HG03457 (cell line): ENCODE measurements around the gene SMG1.
A peak's percentile ranks its signal among the peaks of the same experiment; 100 is the strongest.
"Not testable (repeated sequence)": the region's sequence is repeated elsewhere in the genome, so short reads cannot be mapped to it uniquely, and the experiment has no call there.

Experiments used
- ATAC-seq: cut with Tn5 transposase; IDR thresholded peaks from one replicate; pipeline ENCODE4 v1.9.1; 2021; ENCODE audit warnings: moderate number of reproducible peaks; ENCODE audit not compliant: unreplicated experiment

SMG1 gene

DNA sequence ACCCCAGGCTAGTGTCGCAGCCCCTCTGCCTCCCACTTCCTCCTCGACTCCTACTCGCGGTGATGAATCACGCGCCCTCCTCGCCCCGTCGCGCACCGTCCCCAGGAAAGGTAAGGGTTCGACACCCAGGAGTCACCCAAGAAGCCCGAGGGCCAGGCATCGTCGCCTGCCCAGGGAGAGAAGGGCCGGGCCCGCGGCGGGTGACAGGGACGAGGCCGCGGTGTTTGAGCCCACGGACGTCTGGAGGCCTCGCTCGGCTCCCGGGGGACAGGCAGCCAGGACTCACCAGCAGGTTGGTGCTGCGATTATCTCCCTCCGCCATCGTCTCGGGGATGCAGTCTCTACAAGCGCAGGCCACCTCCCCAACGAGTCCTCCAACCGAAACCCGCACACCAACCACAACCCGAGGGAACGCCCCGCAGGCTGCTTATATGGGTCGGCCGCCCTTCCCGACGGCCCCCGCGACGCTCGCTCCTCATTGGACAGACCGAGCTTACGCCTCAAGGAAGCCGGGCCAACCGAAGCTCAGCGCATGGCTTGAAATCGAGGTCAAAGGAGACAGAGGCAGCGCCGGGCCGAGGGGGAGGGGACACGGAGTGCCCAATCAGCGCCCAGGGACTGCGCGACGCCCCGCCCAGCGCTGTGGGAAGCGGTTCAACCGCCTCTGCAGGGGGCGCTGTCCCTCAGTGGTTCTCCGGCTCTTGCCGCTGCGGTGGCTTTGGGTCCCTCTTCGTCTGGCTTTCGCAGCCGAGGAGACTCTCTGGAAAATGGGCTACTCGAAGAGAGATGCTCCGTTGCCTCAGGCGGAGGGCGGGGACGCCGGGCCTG, 124.8 kb downstream of the SMG1 start, which contains the start of gene ARL6IP1:
ARL6IP1 (minus strand) TSS at position 405 of the 828 bp plus-strand sequence; CDS start at position 322, 83 bp downstream.
- ATAC-seq, result peak; percentile 89

DNA sequence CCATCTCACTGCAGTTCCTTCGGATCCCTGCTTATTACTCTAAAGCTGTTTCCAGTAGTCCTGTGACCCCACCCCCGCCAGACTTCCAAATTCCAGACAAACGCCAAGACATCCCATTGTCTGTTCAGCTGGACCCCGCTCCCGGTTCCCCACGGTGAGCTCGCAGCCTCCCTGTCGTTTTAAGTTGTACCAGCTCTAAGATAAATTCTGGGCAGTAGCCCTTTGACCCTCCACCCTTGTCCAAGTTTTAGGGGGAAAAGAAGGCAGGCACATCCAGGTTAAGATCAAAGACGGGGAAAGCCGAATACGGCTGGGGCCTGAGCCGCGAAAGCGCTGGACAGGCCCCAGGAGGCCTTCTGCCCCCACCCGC, 125.4 kb downstream of the SMG1 start:
- no peak for ATAC-seq

DNA sequence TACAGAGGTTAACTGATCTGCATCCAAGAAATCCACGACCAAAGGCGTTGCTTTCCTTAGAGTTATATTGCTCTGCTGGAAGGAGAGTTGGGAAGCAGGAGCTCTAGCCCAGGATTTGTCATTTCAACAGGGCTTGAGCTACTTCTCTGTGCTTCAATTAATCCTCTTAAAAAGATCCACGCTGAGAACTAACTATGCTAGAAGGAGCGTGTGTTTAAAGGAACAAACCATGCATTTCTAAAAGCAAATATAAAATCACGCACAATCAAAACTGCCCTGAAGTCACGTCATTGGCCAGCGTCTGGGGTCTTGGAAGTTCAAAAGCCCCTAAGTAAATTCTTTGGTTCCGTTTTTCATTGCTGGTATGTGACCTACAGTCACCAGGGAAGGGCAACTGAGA, 125.9 kb downstream of the SMG1 start:
- no peak for ATAC-seq

DNA sequence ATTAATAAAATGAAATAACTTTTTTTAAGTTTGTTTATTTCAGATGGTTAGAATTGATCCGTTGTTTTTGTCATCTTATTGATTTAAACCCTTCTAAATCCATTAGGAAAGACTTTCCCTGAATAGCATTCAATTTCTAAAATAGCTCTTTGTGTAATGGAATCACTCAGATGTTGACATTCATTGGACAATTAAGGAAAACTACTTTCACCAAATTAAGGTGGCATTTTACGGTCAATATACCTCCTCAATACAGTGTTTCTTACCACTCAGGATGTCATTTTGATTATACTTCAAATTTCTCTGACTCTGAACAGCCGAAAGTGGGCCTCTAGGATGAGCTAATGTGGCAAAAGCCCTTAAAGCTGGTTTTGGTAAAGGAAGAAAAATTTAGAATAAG, 126.7 kb downstream of the SMG1 start:
- no peak for ATAC-seq

DNA sequence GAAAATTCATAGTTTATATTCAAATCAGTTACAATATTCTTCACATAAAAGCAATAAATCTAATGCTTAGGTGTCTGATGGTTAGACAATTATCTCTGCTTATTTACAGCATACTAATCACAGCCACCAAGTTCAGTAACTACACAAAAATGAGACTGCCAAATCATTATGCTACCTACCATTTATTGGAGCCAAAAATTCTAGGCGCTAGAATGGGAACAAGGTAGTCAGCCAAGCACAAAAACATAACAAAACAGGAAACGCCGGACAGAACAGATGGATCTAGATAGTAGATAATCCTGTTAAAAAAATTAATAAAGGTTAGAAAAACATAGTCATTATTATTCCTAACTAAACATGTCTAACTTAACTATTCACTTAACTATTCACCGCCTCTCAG, 128.5 kb downstream of the SMG1 start:
- no peak for ATAC-seq

DNA sequence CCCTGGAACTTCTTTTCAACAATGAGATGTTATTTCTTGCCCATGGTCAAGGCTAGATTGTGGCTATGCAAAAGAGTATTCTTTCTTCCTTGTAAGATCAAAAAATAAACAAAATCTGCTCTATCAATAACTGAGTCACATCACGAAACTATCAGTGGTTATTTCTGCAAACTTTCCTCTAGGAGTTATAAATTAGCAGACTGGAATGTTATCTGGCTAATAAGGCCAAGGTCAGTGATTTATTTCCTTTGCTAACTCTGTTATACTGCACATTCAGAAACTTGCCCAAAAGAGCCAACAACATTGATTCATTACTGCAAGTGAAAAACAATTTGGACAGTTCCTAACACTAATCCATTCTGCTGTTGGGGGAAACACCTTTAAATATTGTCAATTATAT, 129.8 kb downstream of the SMG1 start:
- ATAC-seq, result no peak

DNA sequence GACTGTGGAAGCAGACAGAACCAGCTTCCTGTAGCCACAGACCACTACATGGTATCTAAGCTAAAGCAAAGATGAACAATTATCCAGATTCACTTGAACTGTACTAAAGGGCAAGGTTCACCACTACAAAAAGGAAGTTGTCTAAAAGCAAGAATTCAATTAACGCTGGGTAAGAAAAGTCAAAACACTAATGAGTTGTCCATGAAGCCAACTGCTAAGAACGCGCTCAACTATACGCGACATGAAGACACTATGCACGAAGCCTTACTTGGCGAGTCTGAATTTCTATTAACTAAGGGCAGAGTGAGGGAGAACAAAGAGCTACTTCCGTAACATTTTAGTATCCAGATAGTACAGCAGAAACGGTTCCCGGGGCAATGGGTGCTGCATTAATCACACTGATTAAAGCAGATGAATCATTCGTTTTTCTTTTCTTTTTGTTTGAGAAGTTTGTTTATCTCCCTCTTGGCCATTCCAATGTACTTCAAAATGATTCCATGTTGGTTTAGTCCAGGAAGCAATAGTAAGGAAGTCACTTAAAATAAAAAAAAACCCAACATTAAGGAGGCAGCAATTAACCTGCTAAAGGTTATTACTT, 133.3 kb downstream of the SMG1 start:
- ATAC-seq, result no peak

DNA sequence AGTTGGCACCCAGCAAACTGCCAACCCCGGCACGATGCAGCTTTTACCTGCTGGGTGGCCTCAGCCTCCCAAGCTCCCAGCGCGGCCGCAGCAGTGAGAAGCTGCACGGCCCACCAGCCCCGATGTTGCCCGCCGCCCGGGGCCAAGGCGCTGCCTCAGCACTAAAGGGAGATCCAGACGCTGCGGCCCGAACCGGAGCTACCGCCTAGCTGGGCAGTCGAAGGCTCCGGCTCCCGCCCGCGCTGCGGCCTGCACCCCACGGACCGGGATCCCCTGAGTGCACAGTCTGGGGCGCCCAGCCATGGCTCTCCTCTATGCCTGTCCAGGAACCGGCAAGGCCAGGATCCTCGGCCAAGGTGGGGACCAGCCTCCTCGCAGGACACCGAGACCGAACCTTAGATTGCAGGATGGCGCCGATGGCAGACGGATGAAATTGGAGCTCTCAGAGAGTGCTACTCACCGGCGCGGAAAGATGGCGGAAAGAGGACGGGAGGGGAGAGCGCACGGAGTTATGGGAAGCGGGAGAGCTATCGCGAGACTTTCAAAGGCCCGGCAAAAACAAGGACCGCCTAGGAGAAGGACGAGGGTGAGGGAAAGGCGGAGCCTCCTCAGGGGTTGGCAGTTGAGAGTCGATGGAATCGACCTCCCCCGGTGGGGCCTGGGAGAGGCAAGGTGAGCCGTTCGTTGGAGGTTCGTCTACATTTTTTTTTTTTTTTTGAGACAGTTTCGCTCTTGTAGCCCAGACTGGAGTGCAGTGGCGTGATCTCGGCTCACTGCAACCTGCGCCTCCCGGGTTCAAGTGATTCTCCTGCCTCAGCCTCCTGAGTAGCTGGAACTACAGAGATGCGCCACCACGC, 136.1 kb downstream of the SMG1 start, which contains the start of gene RPS15A:
RPS15A (minus strand) TSS at position 485 of the 857 bp plus-strand sequence. CDS start 1,221 bp downstream, outside the sequence.
- ATAC-seq, result peak; percentile 65

DNA sequence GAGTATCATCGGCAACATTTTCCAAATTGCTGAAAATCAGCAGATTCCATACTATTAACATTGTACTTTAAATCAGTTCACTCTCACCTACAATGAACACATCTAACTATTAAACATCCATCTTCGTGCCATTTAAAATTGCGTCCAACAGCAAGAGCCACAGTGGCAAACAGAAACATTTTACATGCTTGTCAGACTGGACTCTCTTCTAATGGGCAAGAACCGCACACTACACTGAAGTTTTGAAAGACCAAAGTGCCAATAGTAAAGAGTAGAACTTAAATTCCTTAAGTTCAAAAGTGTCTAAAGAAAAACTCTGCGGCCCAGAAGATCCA, 136.7 kb downstream of the SMG1 start:
- ATAC-seq, result no peak

DNA sequence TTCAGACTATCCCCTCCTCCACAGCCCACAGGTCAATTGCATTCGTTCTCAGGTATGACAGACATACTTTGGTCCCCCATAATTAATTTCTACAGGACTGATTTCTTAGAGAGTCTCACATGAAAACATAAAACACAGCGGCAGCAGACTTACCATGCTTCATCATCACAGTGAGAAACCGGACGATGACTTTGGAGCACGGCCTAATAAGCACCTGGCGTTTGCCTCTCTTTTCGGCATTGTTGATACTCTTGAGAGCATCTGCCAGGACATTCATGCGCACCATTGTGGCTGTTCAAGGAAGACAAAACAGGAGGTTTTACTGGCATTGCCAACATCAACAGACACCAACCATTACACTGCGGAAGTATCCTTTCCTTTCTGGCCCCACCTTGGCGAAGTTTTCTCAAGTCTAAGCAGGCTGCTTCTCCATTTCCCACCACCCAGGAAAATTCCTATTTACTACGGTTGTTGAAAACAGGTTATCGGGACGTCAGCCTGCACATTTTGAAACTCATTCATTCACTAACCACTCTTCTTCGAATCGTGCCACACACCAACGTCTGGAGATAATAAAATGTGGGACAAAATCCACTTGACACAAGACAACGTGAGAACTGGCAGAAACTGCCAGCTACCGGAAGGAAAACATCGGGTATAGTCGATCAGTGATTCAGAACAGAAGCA, 137.2 kb downstream of the SMG1 start:
- ATAC-seq, result no peak

DNA sequence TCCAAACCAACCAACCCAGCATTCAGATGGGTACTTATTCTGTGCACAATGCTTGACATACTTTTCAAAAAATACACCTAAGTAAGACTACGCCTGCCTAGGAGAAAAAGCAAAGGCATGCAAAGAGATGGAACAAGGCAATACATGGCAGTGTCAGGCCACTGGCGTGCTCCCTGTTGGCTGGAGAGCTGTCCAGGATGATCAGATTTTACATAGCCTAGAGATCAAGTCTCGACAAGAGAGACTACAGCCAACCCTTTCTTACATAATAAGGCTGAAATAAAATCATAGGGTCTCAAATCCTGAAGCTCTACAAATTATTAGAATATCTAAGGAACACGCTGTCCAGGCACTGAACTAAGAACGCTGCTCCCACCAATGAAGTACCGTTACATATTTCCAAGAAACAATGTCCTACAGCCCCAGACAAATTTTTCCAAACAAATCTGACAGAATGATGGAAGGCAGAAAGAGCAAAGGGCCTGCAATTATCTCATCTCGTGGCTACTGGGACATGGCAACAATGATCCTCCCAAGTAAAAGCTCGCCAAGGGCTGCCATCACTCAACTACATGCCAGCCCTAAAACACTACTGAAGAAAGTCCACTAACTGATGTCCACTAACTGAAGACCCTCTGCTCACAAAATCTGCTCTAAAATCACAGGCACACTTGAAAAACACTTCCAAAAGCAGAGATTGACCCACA, 141.1 kb downstream of the SMG1 start:
- ATAC-seq, result no peak

DNA sequence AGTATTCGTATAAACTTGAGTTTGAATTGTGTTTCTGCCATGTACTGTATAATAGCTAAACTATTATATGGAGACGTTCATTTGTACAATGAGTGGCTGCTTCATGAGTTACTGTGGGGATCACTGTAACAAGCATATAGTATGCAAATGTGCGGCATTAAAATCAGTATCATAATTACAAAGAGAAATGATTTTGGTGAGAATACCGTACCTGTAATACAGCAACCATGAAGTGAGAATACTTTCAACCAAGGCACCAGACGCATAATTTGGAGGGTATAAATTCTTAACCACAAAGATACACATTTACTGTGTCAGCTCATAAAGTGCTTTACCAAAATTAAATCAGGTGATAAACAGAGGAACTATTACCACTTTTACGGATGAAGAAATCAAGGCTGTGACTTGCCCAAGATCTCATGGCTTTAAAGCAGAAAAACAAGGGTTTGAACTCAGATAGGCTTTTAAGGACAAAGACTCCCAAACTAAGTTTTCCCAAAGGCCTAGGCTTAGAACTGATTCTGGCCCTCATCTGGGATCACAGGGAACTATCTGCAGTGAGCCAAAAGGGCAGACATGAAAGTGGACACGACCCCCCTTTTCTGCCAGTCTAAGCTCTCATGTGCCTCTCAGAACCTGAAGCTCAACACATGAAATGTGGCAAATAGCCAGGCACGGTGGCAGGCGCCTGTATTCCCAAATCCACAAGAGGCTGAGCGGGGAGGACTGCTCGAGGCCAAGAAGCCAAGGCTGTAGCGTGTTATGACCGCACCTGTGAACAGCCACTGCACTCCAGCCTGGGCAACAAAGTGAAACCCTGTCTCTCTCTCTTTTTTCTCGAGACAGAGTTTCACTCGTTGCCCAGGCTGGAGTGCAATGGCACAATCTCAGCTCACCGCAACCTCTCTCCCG, 142.5 kb downstream of the SMG1 start:
- no peak for ATAC-seq

DNA sequence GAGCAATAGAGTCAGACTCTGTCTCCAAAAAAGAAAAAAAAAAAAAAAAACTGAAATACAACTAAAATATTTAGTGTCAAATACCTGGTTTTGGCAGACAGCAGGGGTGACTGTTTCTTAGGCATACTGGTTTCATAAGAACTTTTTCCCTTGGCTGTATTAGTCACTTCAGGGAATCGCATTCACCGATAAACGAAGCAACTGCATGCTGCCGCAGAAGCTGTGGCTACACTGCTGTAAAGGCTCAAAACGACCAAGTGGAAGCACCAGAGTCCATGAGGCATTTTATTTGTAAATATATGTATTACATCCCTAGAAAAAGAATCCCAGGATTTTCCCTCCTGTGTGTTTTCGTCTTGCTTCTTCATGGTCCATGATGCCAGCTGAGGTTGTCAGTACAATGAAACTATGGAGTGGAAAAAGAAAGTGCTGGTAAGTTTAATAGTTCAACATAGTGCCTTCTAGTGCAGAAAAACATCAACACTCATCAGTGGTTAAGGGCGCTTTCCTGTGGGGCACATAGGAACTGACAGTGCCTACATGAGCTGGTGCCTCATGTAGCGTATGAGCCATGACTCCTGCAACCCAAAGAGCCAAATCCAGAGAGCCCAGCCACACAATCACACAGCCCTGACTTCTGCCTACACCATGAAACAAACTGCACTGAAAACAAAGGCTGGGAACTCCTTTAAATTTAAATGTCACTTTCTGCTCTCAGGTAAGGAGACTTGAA, 143.3 kb downstream of the SMG1 start:
- ATAC-seq, result no peak

DNA sequence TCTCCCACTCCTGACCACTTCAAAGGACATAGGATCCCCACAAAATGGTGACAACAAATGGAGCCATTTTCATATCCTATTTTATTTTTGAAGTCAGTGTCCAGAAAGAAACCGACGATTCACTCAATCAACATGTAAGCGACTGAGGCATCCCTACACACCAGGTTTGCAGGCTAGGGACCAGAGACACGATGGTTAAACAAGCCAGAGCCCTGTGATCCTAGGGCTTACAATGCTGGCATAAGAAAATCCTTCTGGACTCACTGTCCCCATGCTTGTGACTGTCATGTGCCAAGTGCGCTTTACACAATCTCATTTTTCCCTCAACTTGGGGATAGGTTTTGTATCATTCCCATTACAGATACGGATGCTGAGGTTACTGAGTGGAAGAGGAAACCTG, 145.0 kb downstream of the SMG1 start:
- ATAC-seq, result not testable (repeated sequence)

DNA sequence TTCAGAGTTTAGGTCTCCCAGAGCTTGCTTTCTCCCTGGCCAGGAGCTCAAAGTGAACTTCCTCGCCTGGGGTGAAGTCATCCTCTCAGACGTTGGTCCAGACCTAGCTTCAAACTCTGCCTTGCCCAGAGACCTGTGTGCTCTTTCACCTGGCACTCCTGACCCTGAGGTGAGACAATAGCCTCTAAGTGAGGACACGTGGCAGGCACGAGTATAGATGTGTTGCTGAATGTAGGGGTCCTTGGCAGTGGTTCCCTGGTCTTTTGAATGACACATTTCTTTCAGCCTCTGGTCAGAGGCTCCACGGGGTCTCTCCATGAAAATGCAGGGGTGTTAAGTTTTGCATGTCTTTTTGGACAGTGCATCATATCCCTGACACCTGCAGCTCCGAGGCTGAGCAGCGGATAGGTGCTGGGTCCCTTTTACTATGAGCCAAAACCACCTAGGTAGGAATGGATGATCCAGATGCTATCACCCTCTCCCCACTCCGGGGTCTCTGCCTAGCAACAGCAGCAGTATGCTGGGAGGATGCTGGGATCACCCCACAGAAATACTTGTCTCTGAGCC, 145.7 kb downstream of the SMG1 start:
- not testable (repeated sequence) for ATAC-seq

DNA sequence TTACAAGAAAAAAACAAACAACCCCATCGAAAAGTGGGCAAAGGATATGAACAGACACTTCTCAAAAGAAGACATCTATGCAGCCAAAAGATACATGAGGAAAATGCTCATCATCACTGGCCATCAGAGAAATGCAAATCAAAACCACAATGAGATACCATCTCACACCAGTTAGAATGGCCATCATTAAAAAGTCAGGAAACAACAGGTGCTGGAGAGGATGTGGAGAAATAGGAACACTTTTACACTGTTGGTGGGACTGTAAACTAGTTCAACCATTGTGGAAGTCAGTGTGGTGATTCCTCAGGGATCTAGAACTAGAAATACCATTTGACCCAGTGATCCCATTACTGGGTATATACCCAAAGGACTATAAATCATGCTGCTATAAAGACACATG, 148.5 kb downstream of the SMG1 start:
- not testable (repeated sequence) for ATAC-seq

DNA sequence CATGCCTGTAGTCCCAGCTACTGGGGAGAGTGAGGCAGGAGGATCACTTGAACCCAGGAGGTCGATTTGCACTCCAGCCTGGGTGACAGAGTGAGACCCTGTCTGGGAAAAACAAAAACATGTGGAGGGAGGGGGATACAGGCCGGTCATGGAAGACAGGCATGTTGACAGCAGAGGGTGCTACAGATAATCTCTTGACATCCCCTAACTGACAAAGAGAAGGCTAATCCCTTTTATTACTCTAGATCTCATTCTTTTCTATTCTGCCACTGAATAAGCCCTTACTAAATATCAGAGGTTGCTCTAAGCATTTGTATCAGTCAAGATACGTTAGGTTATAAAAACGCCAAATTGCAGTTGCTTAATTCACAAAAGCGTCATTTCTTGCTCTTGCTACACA, 149.9 kb downstream of the SMG1 start:
- ATAC-seq, result not testable (repeated sequence)

DNA sequence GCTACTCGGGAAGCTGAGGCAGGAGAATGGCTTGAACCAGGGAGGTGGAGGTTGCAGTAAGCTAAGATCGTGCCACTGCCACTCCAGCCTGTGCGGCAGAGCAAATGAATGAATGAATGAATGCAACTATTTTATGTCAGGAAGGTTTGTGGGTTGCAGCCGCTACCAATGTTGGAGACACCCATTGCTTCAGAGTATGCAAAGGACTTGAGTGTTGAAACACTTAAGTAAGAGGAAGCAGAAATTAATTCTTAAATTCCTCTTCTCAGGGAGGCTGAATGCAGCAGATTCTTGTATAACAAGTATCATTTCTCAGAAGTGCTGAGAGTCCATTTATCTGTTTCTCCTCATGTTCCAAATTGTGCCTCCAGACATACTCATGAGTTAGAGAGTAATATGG, 151.6 kb downstream of the SMG1 start:
- ATAC-seq, result not testable (repeated sequence)
